ENCODE data around the gene TJP1. TPM values are rescaled to one million over a fixed set of nuclear protein-coding genes. Genes with fewer than 3 reads are reported as not detected.

Gene TJP1
- total and polyA plus RNA-seq, 9 of the 15 experiments (the other 6 are each of a cell fraction or from before 2014, with no cell fraction given): 9.1 to 39.3 (median 28.0) TPM

DNA sequence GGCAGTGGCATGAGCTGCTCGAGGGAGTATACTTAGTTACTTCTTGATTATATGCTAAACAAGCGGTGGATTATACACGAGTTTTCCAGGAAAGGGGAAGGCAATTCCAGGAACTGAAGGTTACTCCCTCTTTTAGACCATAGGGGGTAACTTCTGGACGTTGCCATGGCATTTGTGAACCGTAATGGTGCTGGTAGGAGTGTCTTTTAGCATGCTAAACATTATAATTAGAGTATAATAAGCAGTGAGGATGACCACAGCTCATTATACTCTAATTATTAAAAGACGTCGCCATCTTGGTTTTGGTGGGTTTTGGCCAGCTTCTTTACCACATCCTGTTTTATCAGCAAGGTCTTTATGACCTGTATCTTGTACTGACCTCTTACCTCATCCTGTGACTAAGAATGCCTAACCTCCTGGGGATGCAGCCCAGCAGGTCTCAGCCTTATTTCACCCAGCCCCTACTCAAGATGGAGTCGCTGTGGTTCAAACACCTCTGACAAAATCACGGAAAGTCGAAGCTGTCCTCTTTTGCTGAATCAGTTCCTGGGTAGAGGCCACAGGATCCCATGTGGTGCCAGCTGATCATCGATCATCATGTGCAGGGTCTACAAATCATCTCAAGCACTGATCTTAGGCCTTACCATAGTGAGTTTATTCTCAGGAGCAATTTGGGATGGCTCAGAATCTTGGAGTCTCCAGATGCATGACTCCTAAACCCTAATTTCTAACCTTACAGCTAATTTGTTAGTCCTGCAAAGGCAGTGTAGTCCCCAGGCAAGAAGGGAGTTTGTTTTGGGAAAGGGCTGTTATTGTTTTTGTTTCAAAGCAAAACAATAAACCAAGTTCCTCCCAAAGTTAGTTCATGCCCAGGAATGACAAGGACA is 149.1 kb downstream of the TJP1 start (continued):
- TF ChIP-seq, protein P1, sequence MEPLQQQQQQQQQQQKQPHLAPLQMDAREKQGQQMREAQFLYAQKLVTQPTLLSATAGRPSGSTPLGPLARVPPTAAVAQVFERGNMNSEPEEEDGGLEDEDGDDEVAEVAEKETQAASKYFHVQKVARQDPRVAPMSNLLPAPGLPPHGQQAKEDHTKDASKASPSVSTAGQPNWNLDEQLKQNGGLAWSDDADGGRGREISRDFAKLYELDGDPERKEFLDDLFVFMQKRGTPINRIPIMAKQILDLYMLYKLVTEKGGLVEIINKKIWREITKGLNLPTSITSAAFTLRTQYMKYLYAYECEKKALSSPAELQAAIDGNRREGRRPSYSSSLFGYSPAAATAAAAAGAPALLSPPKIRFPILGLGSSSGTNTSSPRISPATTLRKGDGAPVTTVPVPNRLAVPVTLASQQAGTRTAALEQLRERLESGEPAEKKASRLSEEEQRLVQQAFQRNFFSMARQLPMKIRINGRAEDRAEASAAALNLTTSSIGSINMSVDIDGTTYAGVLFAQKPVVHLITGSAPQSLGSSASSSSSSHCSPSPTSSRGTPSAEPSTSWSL (CRISPR knock-in tag; IDR thresholded peaks at IDR 0.05; ENCODE audit: borderline replicate concordance): peak; percentile 85; the same call in 1 of the 2 replicates
- TF ChIP-seq, protein P2, sequence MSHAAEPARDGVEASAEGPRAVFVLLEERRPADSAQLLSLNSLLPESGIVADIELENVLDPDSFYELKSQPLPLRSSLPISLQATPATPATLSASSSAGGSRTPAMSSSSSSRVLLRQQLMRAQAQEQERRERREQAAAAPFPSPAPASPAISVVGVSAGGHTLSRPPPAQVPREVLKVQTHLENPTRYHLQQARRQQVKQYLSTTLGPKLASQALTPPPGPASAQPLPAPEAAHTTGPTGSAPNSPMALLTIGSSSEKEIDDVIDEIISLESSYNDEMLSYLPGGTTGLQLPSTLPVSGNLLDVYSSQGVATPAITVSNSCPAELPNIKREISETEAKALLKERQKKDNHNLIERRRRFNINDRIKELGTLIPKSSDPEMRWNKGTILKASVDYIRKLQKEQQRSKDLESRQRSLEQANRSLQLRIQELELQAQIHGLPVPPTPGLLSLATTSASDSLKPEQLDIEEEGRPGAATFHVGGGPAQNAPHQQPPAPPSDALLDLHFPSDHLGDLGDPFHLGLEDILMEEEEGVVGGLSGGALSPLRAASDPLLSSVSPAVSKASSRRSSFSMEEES (CRISPR knock-in tag; IDR thresholded peaks at IDR 0.05): peak; percentile 34; the same call in 1 of the 2 replicates
- TF ChIP-seq ATF1 (CRISPR knock-in tag; IDR thresholded peaks at IDR 0.05) (no peak), ATF1 (tag; IDR thresholded peaks at IDR 0.05) (peak; percentile 59), DIDO1 (tag; IDR thresholded peaks at IDR 0.05; ENCODE audit: low read depth) (peak; percentile 87), ZNF584 (CRISPR knock-in tag; IDR thresholded peaks at IDR 0.05; ENCODE audit: low read depth) (peak; percentile 100), ZKSCAN8 (CRISPR knock-in tag; IDR thresholded peaks at IDR 0.05) (peak; percentile 96), TAF7 (tag; IDR thresholded peaks at IDR 0.05) (peak; percentile 83), CXXC5 (CRISPR knock-in tag; IDR thresholded peaks at IDR 0.05) (peak; percentile 59), ZNF311 (CRISPR knock-in tag; IDR thresholded peaks at IDR 0.05) (peak; percentile 97), FOXJ2 (tag; IDR thresholded peaks at IDR 0.05) (no peak), ELF2 (CRISPR knock-in tag; IDR thresholded peaks at IDR 0.05) (peak; percentile 73; the same call in 1 of the 2 replicates), ZBTB12 (CRISPR knock-in tag; IDR thresholded peaks at IDR 0.05) (peak; percentile 82), KLF13 (tag; IDR thresholded peaks at IDR 0.05; ENCODE audit: borderline replicate concordance, low read depth) (peak; percentile 72; the same call in 1 of the 2 replicates), ZNF766 (CRISPR knock-in tag; conservative IDR thresholded peaks at IDR 0.05) (peak; percentile 97)
- TF ChIP-seq, protein P3, sequence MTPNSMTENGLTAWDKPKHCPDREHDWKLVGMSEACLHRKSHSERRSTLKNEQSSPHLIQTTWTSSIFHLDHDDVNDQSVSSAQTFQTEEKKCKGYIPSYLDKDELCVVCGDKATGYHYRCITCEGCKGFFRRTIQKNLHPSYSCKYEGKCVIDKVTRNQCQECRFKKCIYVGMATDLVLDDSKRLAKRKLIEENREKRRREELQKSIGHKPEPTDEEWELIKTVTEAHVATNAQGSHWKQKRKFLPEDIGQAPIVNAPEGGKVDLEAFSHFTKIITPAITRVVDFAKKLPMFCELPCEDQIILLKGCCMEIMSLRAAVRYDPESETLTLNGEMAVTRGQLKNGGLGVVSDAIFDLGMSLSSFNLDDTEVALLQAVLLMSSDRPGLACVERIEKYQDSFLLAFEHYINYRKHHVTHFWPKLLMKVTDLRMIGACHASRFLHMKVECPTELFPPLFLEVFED (CRISPR knock-in tag; conservative IDR thresholded peaks at IDR 0.05): peak; percentile 99
